Measurements from ENCODE around the gene STARD3. TPM values are rescaled to one million over a fixed set of nuclear protein-coding genes. Genes with fewer than 3 reads are reported as not detected.

STARD3 gene
- total and polyA plus RNA-seq, 2 of the 13 experiments (the other 11 are each of a cell fraction or from before 2014, with no cell fraction given) = 34.6 to 100 TPM

- TF ChIP-seq PHF21A (CRISPR knock-in tag; IDR thresholded peaks at IDR 0.05) = peak; percentile 86
- peak; percentile 51; the same call in 1 of the 2 replicates for TF ChIP-seq RFXANK (CRISPR knock-in tag; IDR thresholded peaks at IDR 0.05)
- 0 out of 2 replicates have a peak, but pooled peaks have one; percentile 44 for TF ChIP-seq TFDP2 (CRISPR knock-in tag; IDR thresholded peaks at IDR 0.05)
- TF ChIP-seq ISX (CRISPR knock-in tag; conservative IDR thresholded peaks at IDR 0.05) = no peak
- TF ChIP-seq CREM (IDR thresholded peaks at IDR 0.05) = peak; percentile 59; the same call in 1 of the 2 replicates
- TF ChIP-seq CREM (CRISPR knock-in tag; IDR thresholded peaks at IDR 0.05) = no peak
- TF ChIP-seq ZNF780A (CRISPR knock-in tag; IDR thresholded peaks at IDR 0.05) = no peak
- peak; percentile 67; the same call in 1 of the 2 replicates for TF ChIP-seq YEATS2 (CRISPR knock-in tag; IDR thresholded peaks at IDR 0.05; ENCODE audit: borderline replicate concordance)
- 0 out of 2 replicates have a peak, but pooled peaks have one; percentile 21 for TF ChIP-seq HNRNPL (IDR thresholded peaks at IDR 0.05; ENCODE audit: low read depth, low read length)
- TF ChIP-seq ZNF614 (CRISPR knock-in tag; IDR thresholded peaks at IDR 0.05; ENCODE audit: borderline replicate concordance) = peak; percentile 73; the same call in 1 of the 2 replicates
- no peak for TF ChIP-seq PHB2 (IDR thresholded peaks at IDR 0.05; ENCODE audit: partially characterized antibody)
- no peak for TF ChIP-seq TRIM24 (CRISPR knock-in tag; IDR thresholded peaks at IDR 0.05)
- TF ChIP-seq RELA (CRISPR knock-in tag; IDR thresholded peaks at IDR 0.05) = no peak
- TF ChIP-seq, protein P1, sequence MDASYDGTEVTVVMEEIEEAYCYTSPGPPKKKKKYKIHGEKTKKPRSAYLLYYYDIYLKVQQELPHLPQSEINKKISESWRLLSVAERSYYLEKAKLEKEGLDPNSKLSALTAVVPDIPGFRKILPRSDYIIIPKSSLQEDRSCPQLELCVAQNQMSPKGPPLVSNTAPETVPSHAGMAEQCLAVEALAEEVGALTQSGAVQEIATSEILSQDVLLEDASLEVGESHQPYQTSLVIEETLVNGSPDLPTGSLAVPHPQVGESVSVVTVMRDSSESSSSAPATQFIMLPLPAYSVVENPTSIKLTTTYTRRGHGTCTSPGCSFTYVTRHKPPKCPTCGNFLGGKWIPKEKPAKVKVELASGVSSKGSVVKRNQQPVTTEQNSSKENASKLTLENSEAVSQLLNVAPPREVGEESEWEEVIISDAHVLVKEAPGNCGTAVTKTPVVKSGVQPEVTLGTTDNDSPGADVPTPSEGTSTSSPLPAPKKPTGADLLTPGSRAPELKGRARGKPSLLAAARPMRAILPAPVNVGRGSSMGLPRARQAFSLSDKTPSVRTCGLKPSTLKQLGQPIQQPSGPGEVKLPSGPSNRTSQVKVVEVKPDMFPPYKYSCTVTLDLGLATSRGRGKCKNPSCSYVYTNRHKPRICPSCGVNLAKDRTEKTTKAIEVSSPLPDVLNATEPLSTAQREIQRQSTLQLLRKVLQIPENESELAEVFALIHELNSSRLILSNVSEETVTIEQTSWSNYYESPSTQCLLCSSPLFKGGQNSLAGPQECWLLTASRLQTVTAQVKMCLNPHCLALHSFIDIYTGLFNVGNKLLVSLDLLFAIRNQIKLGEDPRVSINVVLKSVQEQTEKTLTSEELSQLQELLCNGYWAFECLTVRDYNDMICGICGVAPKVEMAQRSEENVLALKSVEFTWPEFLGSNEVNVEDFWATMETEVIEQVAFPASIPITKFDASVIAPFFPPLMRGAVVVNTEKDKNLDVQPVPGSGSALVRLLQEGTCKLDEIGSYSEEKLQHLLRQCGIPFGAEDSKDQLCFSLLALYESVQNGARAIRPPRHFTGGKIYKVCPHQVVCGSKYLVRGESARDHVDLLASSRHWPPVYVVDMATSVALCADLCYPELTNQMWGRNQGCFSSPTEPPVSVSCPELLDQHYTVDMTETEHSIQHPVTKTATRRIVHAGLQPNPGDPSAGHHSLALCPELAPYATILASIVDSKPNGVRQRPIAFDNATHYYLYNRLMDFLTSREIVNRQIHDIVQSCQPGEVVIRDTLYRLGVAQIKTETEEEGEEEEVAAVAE (CRISPR knock-in tag; IDR thresholded peaks at IDR 0.05; ENCODE audit: borderline replicate concordance) = no peak
- no peak for TF ChIP-seq GLI4 (CRISPR knock-in tag; IDR thresholded peaks at IDR 0.05; ENCODE audit: borderline replicate concordance)
- TF ChIP-seq, protein P2, sequence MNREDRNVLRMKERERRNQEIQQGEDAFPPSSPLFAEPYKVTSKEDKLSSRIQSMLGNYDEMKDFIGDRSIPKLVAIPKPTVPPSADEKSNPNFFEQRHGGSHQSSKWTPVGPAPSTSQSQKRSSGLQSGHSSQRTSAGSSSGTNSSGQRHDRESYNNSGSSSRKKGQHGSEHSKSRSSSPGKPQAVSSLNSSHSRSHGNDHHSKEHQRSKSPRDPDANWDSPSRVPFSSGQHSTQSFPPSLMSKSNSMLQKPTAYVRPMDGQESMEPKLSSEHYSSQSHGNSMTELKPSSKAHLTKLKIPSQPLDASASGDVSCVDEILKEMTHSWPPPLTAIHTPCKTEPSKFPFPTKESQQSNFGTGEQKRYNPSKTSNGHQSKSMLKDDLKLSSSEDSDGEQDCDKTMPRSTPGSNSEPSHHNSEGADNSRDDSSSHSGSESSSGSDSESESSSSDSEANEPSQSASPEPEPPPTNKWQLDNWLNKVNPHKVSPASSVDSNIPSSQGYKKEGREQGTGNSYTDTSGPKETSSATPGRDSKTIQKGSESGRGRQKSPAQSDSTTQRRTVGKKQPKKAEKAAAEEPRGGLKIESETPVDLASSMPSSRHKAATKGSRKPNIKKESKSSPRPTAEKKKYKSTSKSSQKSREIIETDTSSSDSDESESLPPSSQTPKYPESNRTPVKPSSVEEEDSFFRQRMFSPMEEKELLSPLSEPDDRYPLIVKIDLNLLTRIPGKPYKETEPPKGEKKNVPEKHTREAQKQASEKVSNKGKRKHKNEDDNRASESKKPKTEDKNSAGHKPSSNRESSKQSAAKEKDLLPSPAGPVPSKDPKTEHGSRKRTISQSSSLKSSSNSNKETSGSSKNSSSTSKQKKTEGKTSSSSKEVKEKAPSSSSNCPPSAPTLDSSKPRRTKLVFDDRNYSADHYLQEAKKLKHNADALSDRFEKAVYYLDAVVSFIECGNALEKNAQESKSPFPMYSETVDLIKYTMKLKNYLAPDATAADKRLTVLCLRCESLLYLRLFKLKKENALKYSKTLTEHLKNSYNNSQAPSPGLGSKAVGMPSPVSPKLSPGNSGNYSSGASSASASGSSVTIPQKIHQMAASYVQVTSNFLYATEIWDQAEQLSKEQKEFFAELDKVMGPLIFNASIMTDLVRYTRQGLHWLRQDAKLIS (CRISPR knock-in tag; IDR thresholded peaks at IDR 0.05) = no peak
- TF ChIP-seq NRL (CRISPR knock-in tag; IDR thresholded peaks at IDR 0.05; ENCODE audit: borderline replicate concordance) = peak; percentile 38; the same call in 1 of the 2 replicates
- no peak for TF ChIP-seq HOXA7 (CRISPR knock-in tag; IDR thresholded peaks at IDR 0.05)
- TF ChIP-seq DR1 (CRISPR knock-in tag; IDR thresholded peaks at IDR 0.05) = peak; percentile 47; the same call in 1 of the 2 replicates
- no peak for TF ChIP-seq NFIC (IDR thresholded peaks at IDR 0.05; ENCODE audit: low read length)
- no peak for TF ChIP-seq ZNF446 (CRISPR knock-in tag; IDR thresholded peaks at IDR 0.05)
Observed at GRCh38 chr17:39674702-39675389, 37.9 kb downstream of the STARD3 start (continued).

All from HepG2 (cell line).